Stimulated activated CD4-positive, alpha-beta T cell treated with anti-CD3 and anti-CD28 coated beads, Interleukin-15, amount 100 ng/mL, for 48 hours (primary cell): ENCODE data around the gene DCLK2.

Experiments
- DNase-seq, 2 donors: peaks; one replicate each; pipeline ENCODE4 v3.0.0-alpha.2; 2020; ENCODE audit warnings: low read depth in 2 of 2

Gene DCLK2

GRCh38 chr4:150240011-150240410, 161.8 kb downstream of the DCLK2 start:
- DNase-seq = no peak

- DNase-seq = no peak
Observed at GRCh38 chr4:150242820-150243458, 164.7 kb downstream of the DCLK2 start.

- DNase-seq = no peak
Observed at GRCh38 chr4:150243932-150244331, 165.7 kb downstream of the DCLK2 start.

- DNase-seq = no peak
Observed at GRCh38 chr4:150244600-150244999, 166.4 kb downstream of the DCLK2 start.

GRCh38 chr4:150247184-150247583, 168.9 kb downstream of the DCLK2 start:
- DNase-seq = no peak

GRCh38 chr4:150248181-150248580, 169.9 kb downstream of the DCLK2 start:
- no peak for DNase-seq

- DNase-seq = no peak
Observed at GRCh38 chr4:150250293-150250997, 172.2 kb downstream of the DCLK2 start.

- no peak for DNase-seq
Observed at GRCh38 chr4:150250998-150251651, 172.9 kb downstream of the DCLK2 start.

- DNase-seq = no peak
Observed at GRCh38 chr4:150251752-150252190, 173.5 kb downstream of the DCLK2 start.

- no peak for DNase-seq
Observed at GRCh38 chr4:150252306-150252705, 174.1 kb downstream of the DCLK2 start.

- no peak for DNase-seq
Observed at GRCh38 chr4:150252741-150253140, 174.5 kb downstream of the DCLK2 start.

- DNase-seq = no peak
Observed at GRCh38 chr4:150253416-150253815, 175.2 kb downstream of the DCLK2 start.

GRCh38 chr4:150253965-150254630, 175.9 kb downstream of the DCLK2 start:
- no peak for DNase-seq

GRCh38 chr4:150255610-150256224, 177.5 kb downstream of the DCLK2 start:
- no peak for DNase-seq

GRCh38 chr4:150256225-150256620, 178.0 kb downstream of the DCLK2 start:
- no peak for DNase-seq

GRCh38 chr4:150256841-150257730, 178.8 kb downstream of the DCLK2 start:
- DNase-seq = no peak

GRCh38 chr4:150258569-150258968, 180.3 kb downstream of the DCLK2 start:
- no peak for DNase-seq

GRCh38 chr4:150259861-150260567, 181.8 kb downstream of the DCLK2 start:
- DNase-seq = no peak

- DNase-seq = no peak
Observed at GRCh38 chr4:150261571-150261970, 183.3 kb downstream of the DCLK2 start.

- DNase-seq = no peak
Observed at GRCh38 chr4:150262611-150263010, 184.4 kb downstream of the DCLK2 start.
